ENCODE measurements around the gene COL1A1. TPM values are rescaled to one million over a fixed set of nuclear protein-coding genes. Genes with fewer than 3 reads are reported as not detected.

Gene COL1A1
- total RNA-seq, 1 donor from 2014 or later, result 12,796 TPM

- Histone ChIP-seq H3K4me3 (ENCODE audit: insufficient read depth, low read depth, low read length) (peak overlapping the region; percentile 30), H3K9me3 (ENCODE audit: insufficient read depth, low read depth, low read length) (no peaks in the 10 kb centered on the region), H3K27ac (ENCODE audit: low read depth, low read length) (peak overlapping the region; percentile 100), H3K79me2 (ENCODE audit: insufficient read depth, low read length) (peaks cover 38% of the 10 kb centered on the region), H3K36me3 (ENCODE audit: insufficient read depth, low read length) (no peaks in the 10 kb centered on the region), H2AFZ (ENCODE audit: low read depth, low read length) (no peak overlapping the region), H3K27me3 (ENCODE audit: insufficient read depth, low read length) (no peaks in the 10 kb centered on the region), H3K4me2 (ENCODE audit: low read length) (peak overlapping the region; percentile 82), H3K9ac (ENCODE audit: low read length) (peak overlapping the region; percentile 96), H4K20me1 (ENCODE audit: insufficient read depth, low read length) (no peaks in the 10 kb centered on the region), H3K4me1 (ENCODE audit: insufficient read depth, low read length) (peaks cover 78% of the 10 kb centered on the region)
- H3K27ac Mint-ChIP-seq (ENCODE audit: unreplicated experiment), result peak overlapping the region; percentile 100
- FAIRE-seq (no peak), DNase-seq (ENCODE audit: low read depth) (peak; percentile 100)
- no peaks in the 10 kb centered on the region for H3K9me3 Mint-ChIP-seq (ENCODE audit: unreplicated experiment)
- peaks cover 3% of the 10 kb centered on the region for H3K36me3 Mint-ChIP-seq (ENCODE audit: low read depth, unreplicated experiment)
- H3K27me3 Mint-ChIP-seq (ENCODE audit: low read depth, unreplicated experiment), result no peaks in the 10 kb centered on the region
- H3K4me3 Mint-ChIP-seq (ENCODE audit: unreplicated experiment), result peak overlapping the region; percentile 71
- no peak for TF ChIP-seq EZH2 (IDR thresholded peaks at IDR 0.05; ENCODE audit: insufficient read depth, low read length)
- TF ChIP-seq CTCF (IDR thresholded peaks at IDR 0.05; ENCODE audit: insufficient read depth, low read depth, low read length), result no peak
- H3K4me1 Mint-ChIP-seq (ENCODE audit: low read depth, unreplicated experiment), result peaks cover 79% of the 10 kb centered on the region
Observed at GRCh38 chr17:50209472-50210239, 8.2 kb upstream of the COL1A1 start.

GRCh38 chr17:50209133-50209471, 7.7 kb upstream of the COL1A1 start:
- Histone ChIP-seq H3K4me1 (ENCODE audit: insufficient read depth, low read length) (peaks cover 83% of the 10 kb centered on the region), H2AFZ (ENCODE audit: low read depth, low read length) (no peak overlapping the region), H3K27me3 (ENCODE audit: insufficient read depth, low read length) (no peaks in the 10 kb centered on the region), H4K20me1 (ENCODE audit: insufficient read depth, low read length) (no peaks in the 10 kb centered on the region), H3K9me3 (ENCODE audit: insufficient read depth, low read depth, low read length) (no peaks in the 10 kb centered on the region), H3K9ac (ENCODE audit: low read length) (peak overlapping the region; percentile 96), H3K4me3 (ENCODE audit: insufficient read depth, low read depth, low read length) (peak overlapping the region; percentile 26), H3K27ac (ENCODE audit: low read depth, low read length) (peak overlapping the region; percentile 100), H3K79me2 (ENCODE audit: insufficient read depth, low read length) (peaks cover 35% of the 10 kb centered on the region), H3K4me2 (ENCODE audit: low read length) (peak overlapping the region; percentile 82), H3K36me3 (ENCODE audit: insufficient read depth, low read length) (no peaks in the 10 kb centered on the region)
- DNase-seq (ENCODE audit: low read depth) (no peak), FAIRE-seq (peak; percentile 17)
- H3K36me3 Mint-ChIP-seq (ENCODE audit: low read depth, unreplicated experiment), result peaks cover 1% of the 10 kb centered on the region
- no peak for TF ChIP-seq CTCF (IDR thresholded peaks at IDR 0.05; ENCODE audit: insufficient read depth, low read depth, low read length)
- no peak for TF ChIP-seq EZH2 (IDR thresholded peaks at IDR 0.05; ENCODE audit: insufficient read depth, low read length)
- peak overlapping the region; percentile 68 for H3K4me3 Mint-ChIP-seq (ENCODE audit: unreplicated experiment)
- no peaks in the 10 kb centered on the region for H3K27me3 Mint-ChIP-seq (ENCODE audit: low read depth, unreplicated experiment)
- no peaks in the 10 kb centered on the region for H3K9me3 Mint-ChIP-seq (ENCODE audit: unreplicated experiment)
- H3K4me1 Mint-ChIP-seq (ENCODE audit: low read depth, unreplicated experiment), result peaks cover 80% of the 10 kb centered on the region
- peak overlapping the region; percentile 100 for H3K27ac Mint-ChIP-seq (ENCODE audit: unreplicated experiment)

GRCh38 chr17:50208611-50209061, 7.2 kb upstream of the COL1A1 start:
- no peaks in the 10 kb centered on the region for H4K20me1 ChIP-seq (ENCODE audit: insufficient read depth, low read length)
- TF ChIP-seq EZH2 (IDR thresholded peaks at IDR 0.05; ENCODE audit: insufficient read depth, low read length) (no peak), CTCF (IDR thresholded peaks at IDR 0.05; ENCODE audit: insufficient read depth, low read depth, low read length) (no peak)
- H3K36me3 ChIP-seq (ENCODE audit: insufficient read depth, low read length), result no peaks in the 10 kb centered on the region
- H3K4me3 ChIP-seq (ENCODE audit: insufficient read depth, low read depth, low read length), result no peak overlapping the region
- Mint-ChIP-seq H3K4me1 (ENCODE audit: low read depth, unreplicated experiment) (peaks cover 82% of the 10 kb centered on the region), H3K9me3 (ENCODE audit: unreplicated experiment) (no peaks in the 10 kb centered on the region), H3K27ac (ENCODE audit: unreplicated experiment) (peak overlapping the region; percentile 100), H3K36me3 (ENCODE audit: low read depth, unreplicated experiment) (peaks cover 1% of the 10 kb centered on the region), H3K4me3 (ENCODE audit: unreplicated experiment) (peak overlapping the region; percentile 68), H3K27me3 (ENCODE audit: low read depth, unreplicated experiment) (no peaks in the 10 kb centered on the region)
- peaks cover 88% of the 10 kb centered on the region for H3K4me1 ChIP-seq (ENCODE audit: insufficient read depth, low read length)
- H3K27ac ChIP-seq (ENCODE audit: low read depth, low read length), result peak overlapping the region; percentile 100
- peak overlapping the region; percentile 82 for H3K4me2 ChIP-seq (ENCODE audit: low read length)
- H3K27me3 ChIP-seq (ENCODE audit: insufficient read depth, low read length), result no peaks in the 10 kb centered on the region
- peaks cover 38% of the 10 kb centered on the region for H3K79me2 ChIP-seq (ENCODE audit: insufficient read depth, low read length)
- H2AFZ ChIP-seq (ENCODE audit: low read depth, low read length), result no peak overlapping the region
- FAIRE-seq, result no peak
- H3K9ac ChIP-seq (ENCODE audit: low read length), result peak overlapping the region; percentile 96
- no peaks in the 10 kb centered on the region for H3K9me3 ChIP-seq (ENCODE audit: insufficient read depth, low read depth, low read length)
- no peak for DNase-seq (ENCODE audit: low read depth)
